ENCODE data around the gene KERA.

DNA sequence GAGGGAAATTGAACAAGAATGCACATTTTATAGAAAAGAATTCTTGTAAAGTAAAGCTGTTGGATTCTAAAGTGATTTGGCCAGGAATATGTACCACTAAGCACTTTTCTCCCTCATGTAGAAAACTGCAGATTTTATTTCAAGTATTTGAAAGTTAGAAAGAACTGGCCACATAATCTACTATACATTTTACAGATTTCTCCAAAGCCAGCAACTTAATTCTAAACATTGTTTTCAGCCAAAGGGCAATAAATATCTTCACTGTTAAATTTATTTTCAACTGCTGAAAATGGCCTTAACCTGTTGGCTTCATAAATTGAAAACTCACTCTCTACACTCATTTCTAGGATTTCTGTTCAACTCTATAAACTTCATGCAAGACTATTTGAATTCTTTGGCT, 15.6 kb upstream of the KERA start:
- TF ChIP-seq CTCF (conservative IDR thresholded peaks at IDR 0.05 in 1 of 2, IDR thresholded peaks at IDR 0.05 in 1 of 2; ENCODE audit: extremely low read depth in 1 of 2, insufficient read depth in 1 of 2, low read depth in 1 of 2, low read length in 2 of 2) (no peak), EZH2 (IDR thresholded peaks at IDR 0.05; ENCODE audit: borderline replicate concordance, low read length) (no peak)
